Activated CD4-positive, alpha-beta memory T cell treated with anti-CD3 and anti-CD28 coated beads, Interleukin-2, amount 10 ng/mL, durations not matched to agents 7 days and 5 days (primary cell): Measurements from ENCODE around the gene GAN. TPM values are rescaled to one million over a fixed set of nuclear protein-coding genes. Genes with fewer than 3 reads are reported as not detected.

Source experiments
- CTCF ChIA-PET: fragments of 350-600 bp; sonication (Branson Sonifier 250); formaldehyde crosslinking; loops from one replicate; lab custom pipeline; 2021; ENCODE audit warnings: antibody characterized with exemption, inconsistent platforms; lab: Charles Lee
- POLR2A ChIA-PET: fragments of 350-600 bp; sonication (Branson Sonifier 250); formaldehyde crosslinking; loops from one replicate; lab custom pipeline; 2021; ENCODE audit warnings: antibody characterized with exemption; lab: Charles Lee
- DNase-seq: peaks from one replicate; pipeline ENCODE4 v3.0.0-alpha.2; 2020
- H3K27ac Mint-ChIP-seq: one replicate; pipeline ENCODE4 v1.8.0; 2021; ENCODE audit warnings: mild to moderate bottlenecking, mixed read lengths
- H3K27me3 Mint-ChIP-seq: one replicate; pipeline ENCODE4 v1.8.0; 2021; ENCODE audit warnings: mixed read lengths
- H3K36me3 Mint-ChIP-seq: one replicate; pipeline ENCODE4 v1.8.0; 2021; ENCODE audit warnings: low read depth, mixed read lengths
- H3K4me1 Mint-ChIP-seq: one replicate; pipeline ENCODE4 v1.8.0; 2021; ENCODE audit warnings: mixed read lengths
- H3K4me3 Mint-ChIP-seq: one replicate; pipeline ENCODE4 v1.8.0; 2021; ENCODE audit warnings: mild to moderate bottlenecking, mixed read lengths
- H3K9me3 Mint-ChIP-seq: one replicate; pipeline ENCODE4 v1.8.0; 2021; ENCODE audit warnings: mixed read lengths
- total RNA-seq, 2 experiments: library from RNA; stranded (reverse); gene quantifications; one replicate each; pipeline ENCODE4 v1.2.3, GENCODE V29; 2021

GAN gene
- total RNA-seq, 2 experiments from 2014 or later: 8.4 to 8.9 TPM

GRCh38 chr16:81315271-81316175, 761 bp downstream of the GAN start:
- ChIA-PET CTCF (interaction anchor here (1.0 to 1.5 kb wide), 2 partner anchors 239 to 415 kb away, joined by 3 to 4 read pairs; partner anchors contain the start of gene C16orf46), POLR2A (interaction anchor here (0.6 to 1.5 kb wide), 8 partner anchors 130 to 438 kb away, joined by 3 to 10 read pairs (median 4); partner anchors contain the start of genes ATMIN, C16orf46, CENPN and CMC2)

GRCh38 chr16:81316176-81316496, 1.4 kb downstream of the GAN start:
- DNase-seq: no peak
- Mint-ChIP-seq H3K4me3 (peak overlapping the region; percentile 79), H3K4me1 (peaks cover 42% of the 10 kb centered on the region), H3K36me3 (peaks cover 5% of the 10 kb centered on the region), H3K9me3 (no peaks in the 10 kb centered on the region), H3K27ac (peak overlapping the region; percentile 57), H3K27me3 (no peaks in the 10 kb centered on the region)
- POLR2A ChIA-PET: no interaction called here
- CTCF ChIA-PET: interaction anchor here (1.0 kb wide), 1 partner anchor 414 kb away, joined by 3 read pairs; no protein-coding TSS in a partner anchor

More at GRCh38 chr16:81315271-81316175, 761 bp downstream of the GAN start:
- DNase-seq: peak; percentile 51
- Mint-ChIP-seq H3K36me3 (peaks cover 5% of the 10 kb centered on the region), H3K4me1 (peaks cover 42% of the 10 kb centered on the region), H3K9me3 (no peaks in the 10 kb centered on the region), H3K27ac (peak overlapping the region; percentile 58), H3K27me3 (no peaks in the 10 kb centered on the region), H3K4me3 (peak overlapping the region; percentile 84)

- no peak for DNase-seq
- no peak overlapping the region for H3K4me3 Mint-ChIP-seq
- no peak overlapping the region for H3K27ac Mint-ChIP-seq
- peaks cover 5% of the 10 kb centered on the region for H3K36me3 Mint-ChIP-seq
- CTCF ChIA-PET: interaction anchor here (1.7 to 1.8 kb wide), 2 partner anchors 57 to 114 kb away, joined by 3 to 5 read pairs; no protein-coding TSS in a partner anchor
- peaks cover 32% of the 10 kb centered on the region for H3K4me1 Mint-ChIP-seq
- H3K9me3 Mint-ChIP-seq: no peaks in the 10 kb centered on the region
- no peaks in the 10 kb centered on the region for H3K27me3 Mint-ChIP-seq
- POLR2A ChIA-PET: no interaction called here
These were observed 3.9 kb downstream of the GAN start for GRCh38 chr16:81318711-81319110.

GRCh38 chr16:81319221-81319912, 4.6 kb downstream of the GAN start:
- Mint-ChIP-seq H3K9me3 (no peaks in the 10 kb centered on the region), H3K27me3 (no peaks in the 10 kb centered on the region), H3K27ac (no peak overlapping the region), H3K36me3 (peaks cover 3% of the 10 kb centered on the region), H3K4me3 (no peak overlapping the region), H3K4me1 (peaks cover 25% of the 10 kb centered on the region)
- no peak for DNase-seq
- POLR2A ChIA-PET: no interaction called here
- CTCF ChIA-PET: interaction anchor here (1.7 to 1.8 kb wide), 2 partner anchors 58 to 114 kb away, joined by 3 to 5 read pairs; no protein-coding TSS in a partner anchor

GRCh38 chr16:81321039-81321438, 6.3 kb downstream of the GAN start:
- no peak overlapping the region for H3K4me3 Mint-ChIP-seq
- CTCF ChIA-PET: no interaction called here
- POLR2A ChIA-PET: no interaction called here
- H3K36me3 Mint-ChIP-seq: peaks cover 3% of the 10 kb centered on the region
- no peak for DNase-seq
- H3K27me3 Mint-ChIP-seq: no peaks in the 10 kb centered on the region
- no peaks in the 10 kb centered on the region for H3K9me3 Mint-ChIP-seq
- H3K4me1 Mint-ChIP-seq: peaks cover 18% of the 10 kb centered on the region
- H3K27ac Mint-ChIP-seq: no peak overlapping the region

- ChIA-PET CTCF (no interaction called here), POLR2A (no interaction called here)
- H3K27ac Mint-ChIP-seq: no peak overlapping the region
- H3K4me1 Mint-ChIP-seq: peaks cover 13% of the 10 kb centered on the region
- no peaks in the 10 kb centered on the region for H3K9me3 Mint-ChIP-seq
- no peaks in the 10 kb centered on the region for H3K27me3 Mint-ChIP-seq
- DNase-seq: no peak
- no peak overlapping the region for H3K4me3 Mint-ChIP-seq
- peaks cover 3% of the 10 kb centered on the region for H3K36me3 Mint-ChIP-seq
These were observed 6.8 kb downstream of the GAN start for GRCh38 chr16:81321536-81321935.

GRCh38 chr16:81324808-81325207, 10.0 kb downstream of the GAN start:
- no peak for DNase-seq
- CTCF ChIA-PET: no interaction called here
- POLR2A ChIA-PET: interaction anchor here (0.7 kb wide), 1 partner anchor 15 kb away, joined by 3 read pairs; no protein-coding TSS in a partner anchor
- H3K4me3 Mint-ChIP-seq: no peak overlapping the region
- H3K27ac Mint-ChIP-seq: no peak overlapping the region
- no peaks in the 10 kb centered on the region for H3K27me3 Mint-ChIP-seq
- no peaks in the 10 kb centered on the region for H3K4me1 Mint-ChIP-seq
- H3K36me3 Mint-ChIP-seq: peaks cover 3% of the 10 kb centered on the region
- H3K9me3 Mint-ChIP-seq: no peaks in the 10 kb centered on the region

- no peak for DNase-seq
- H3K4me3 Mint-ChIP-seq: no peak overlapping the region
- peaks cover 6% of the 10 kb centered on the region for H3K36me3 Mint-ChIP-seq
- ChIA-PET CTCF (interaction anchor here (0.9 kb wide), 1 partner anchor 14 kb away, joined by 4 read pairs; no protein-coding TSS in a partner anchor), POLR2A (no interaction called here)
- H3K27me3 Mint-ChIP-seq: no peaks in the 10 kb centered on the region
- H3K4me1 Mint-ChIP-seq: no peaks in the 10 kb centered on the region
- no peak overlapping the region for H3K27ac Mint-ChIP-seq
- H3K9me3 Mint-ChIP-seq: no peaks in the 10 kb centered on the region
These were observed 12.2 kb downstream of the GAN start for GRCh38 chr16:81327011-81327410.

- H3K4me1 Mint-ChIP-seq: no peaks in the 10 kb centered on the region
- no peak overlapping the region for H3K27ac Mint-ChIP-seq
- H3K4me3 Mint-ChIP-seq: no peak overlapping the region
- ChIA-PET POLR2A (no interaction called here), CTCF (interaction anchor here (0.9 kb wide), 1 partner anchor 15 kb away, joined by 4 read pairs; no protein-coding TSS in a partner anchor)
- H3K9me3 Mint-ChIP-seq: no peaks in the 10 kb centered on the region
- H3K27me3 Mint-ChIP-seq: no peaks in the 10 kb centered on the region
- H3K36me3 Mint-ChIP-seq: peaks cover 6% of the 10 kb centered on the region
- DNase-seq: no peak
These were observed 12.9 kb downstream of the GAN start for GRCh38 chr16:81327447-81328196.

GRCh38 chr16:81329947-81330346, 15.2 kb downstream of the GAN start:
- Mint-ChIP-seq H3K27me3 (no peaks in the 10 kb centered on the region), H3K9me3 (no peaks in the 10 kb centered on the region), H3K4me1 (peaks cover 3% of the 10 kb centered on the region), H3K27ac (no peak overlapping the region), H3K4me3 (no peak overlapping the region), H3K36me3 (peaks cover 8% of the 10 kb centered on the region)
- ChIA-PET POLR2A (no interaction called here), CTCF (no interaction called here)
- DNase-seq: no peak

- CTCF ChIA-PET: no interaction called here
- Mint-ChIP-seq H3K4me1 (peaks cover 8% of the 10 kb centered on the region), H3K27ac (no peak overlapping the region), H3K9me3 (no peaks in the 10 kb centered on the region), H3K36me3 (peaks cover 11% of the 10 kb centered on the region), H3K4me3 (no peak overlapping the region), H3K27me3 (no peaks in the 10 kb centered on the region)
- POLR2A ChIA-PET: no interaction called here
- no peak for DNase-seq
These were observed 18.6 kb downstream of the GAN start for GRCh38 chr16:81333356-81333755.

- Mint-ChIP-seq H3K27ac (no peak overlapping the region), H3K9me3 (no peaks in the 10 kb centered on the region), H3K36me3 (peaks cover 17% of the 10 kb centered on the region), H3K4me3 (no peak overlapping the region), H3K27me3 (no peaks in the 10 kb centered on the region), H3K4me1 (peaks cover 8% of the 10 kb centered on the region)
- no peak for DNase-seq
- ChIA-PET CTCF (no interaction called here), POLR2A (interaction anchor here (0.7 kb wide), 2 partner anchors 12 to 186 kb away, joined by 3 to 4 read pairs; no protein-coding TSS in a partner anchor)
These were observed 20.9 kb downstream of the GAN start for GRCh38 chr16:81335669-81336068.
